Fibroblast of the aortic adventitia (primary cell): ENCODE measurements around the gene PKIB. TPM values are rescaled to one million over a fixed set of nuclear protein-coding genes. Genes with fewer than 3 reads are reported as not detected.
"Not testable (repeated sequence)": the region's sequence is repeated elsewhere in the genome, so short reads cannot be mapped to it uniquely, and the experiment has no call there.

ENCODE experiments used
- DNase-seq: peaks from one replicate; pipeline ENCODE4 v3.0.0-alpha.2; 2010; ENCODE audit warnings: low read depth
- H3K4me3 ChIP-seq: 2 replicates; pipeline ENCODE4 v1.5.1; 2011; ENCODE audit warnings: low read depth, mild to moderate bottlenecking, control low read depth, low read length, moderate library complexity
- total RNA-seq: library from RNA; depleted of rRNA; stranded (reverse); fragments of >200 nt; gene quantifications from 2 replicates; pipeline ENCODE4 v1.2.3, GENCODE V29; 2012; ENCODE audit warnings: low replicate concordance
- TF ChIP-seq, protein P1 (sequence below): IDR thresholded peaks from 2 replicates; pipeline ENCODE4 v1.5.1; 2011; ENCODE audit warnings: mild to moderate bottlenecking, low read length, control low read depth, inconsistent platforms; ENCODE audit not compliant: insufficient read depth

Gene PKIB
- total RNA-seq, 1 donor: 3.1 TPM

DNA sequence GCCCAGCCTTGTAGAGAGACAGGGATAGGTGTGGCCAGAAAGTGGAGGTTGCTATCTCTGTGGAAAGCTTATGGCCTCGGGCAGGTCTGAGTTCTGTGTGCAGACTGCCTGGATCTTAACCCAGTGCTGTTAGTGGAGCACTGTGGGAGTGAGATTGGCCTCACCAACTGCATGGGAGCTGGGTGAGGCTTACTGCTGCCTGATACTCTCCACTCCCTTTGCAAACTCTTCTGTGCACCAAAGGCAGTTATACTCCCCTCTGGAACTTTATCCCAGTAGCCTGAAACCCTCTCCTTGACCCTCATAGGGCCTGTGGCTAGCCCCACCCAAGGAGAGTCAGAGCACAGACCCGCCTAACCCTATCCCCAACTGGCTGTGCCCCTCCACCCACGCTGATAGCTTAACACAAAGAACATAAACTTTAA is 41.4 kb upstream of the PKIB start:
- H3K4me3 ChIP-seq: no peak overlapping the region
- TF ChIP-seq, protein P1, sequence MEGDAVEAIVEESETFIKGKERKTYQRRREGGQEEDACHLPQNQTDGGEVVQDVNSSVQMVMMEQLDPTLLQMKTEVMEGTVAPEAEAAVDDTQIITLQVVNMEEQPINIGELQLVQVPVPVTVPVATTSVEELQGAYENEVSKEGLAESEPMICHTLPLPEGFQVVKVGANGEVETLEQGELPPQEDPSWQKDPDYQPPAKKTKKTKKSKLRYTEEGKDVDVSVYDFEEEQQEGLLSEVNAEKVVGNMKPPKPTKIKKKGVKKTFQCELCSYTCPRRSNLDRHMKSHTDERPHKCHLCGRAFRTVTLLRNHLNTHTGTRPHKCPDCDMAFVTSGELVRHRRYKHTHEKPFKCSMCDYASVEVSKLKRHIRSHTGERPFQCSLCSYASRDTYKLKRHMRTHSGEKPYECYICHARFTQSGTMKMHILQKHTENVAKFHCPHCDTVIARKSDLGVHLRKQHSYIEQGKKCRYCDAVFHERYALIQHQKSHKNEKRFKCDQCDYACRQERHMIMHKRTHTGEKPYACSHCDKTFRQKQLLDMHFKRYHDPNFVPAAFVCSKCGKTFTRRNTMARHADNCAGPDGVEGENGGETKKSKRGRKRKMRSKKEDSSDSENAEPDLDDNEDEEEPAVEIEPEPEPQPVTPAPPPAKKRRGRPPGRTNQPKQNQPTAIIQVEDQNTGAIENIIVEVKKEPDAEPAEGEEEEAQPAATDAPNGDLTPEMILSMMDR: no peak
- DNase-seq: no peak

DNA sequence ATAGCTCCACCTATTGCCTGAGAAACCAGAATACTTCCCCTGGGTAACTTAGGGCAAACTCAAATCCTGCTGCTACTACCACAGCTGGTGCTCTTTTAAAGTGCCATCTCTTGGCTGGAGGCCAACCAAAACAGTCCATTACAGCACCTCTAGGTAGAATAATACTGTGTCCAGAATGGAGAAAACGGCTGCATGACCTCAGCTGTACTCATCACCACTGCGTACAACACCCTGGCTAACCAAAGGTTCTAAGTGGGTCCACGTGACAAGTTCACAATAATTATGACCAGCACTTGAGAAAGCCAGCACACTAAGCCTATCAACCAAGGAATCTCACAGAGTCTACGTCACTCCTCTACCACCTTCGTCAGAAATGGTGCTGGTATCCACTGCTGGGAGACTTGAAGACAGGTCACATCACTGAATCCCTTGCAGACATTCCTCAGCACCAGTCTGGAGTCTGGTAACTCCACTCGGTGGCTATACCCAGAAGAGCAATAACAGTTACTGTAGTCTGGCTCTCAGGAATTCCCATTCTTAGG is 40.9 kb upstream of the PKIB start:
- TF ChIP-seq, protein P1: no peak
- no peak for DNase-seq
- no peak overlapping the region for H3K4me3 ChIP-seq

DNA sequence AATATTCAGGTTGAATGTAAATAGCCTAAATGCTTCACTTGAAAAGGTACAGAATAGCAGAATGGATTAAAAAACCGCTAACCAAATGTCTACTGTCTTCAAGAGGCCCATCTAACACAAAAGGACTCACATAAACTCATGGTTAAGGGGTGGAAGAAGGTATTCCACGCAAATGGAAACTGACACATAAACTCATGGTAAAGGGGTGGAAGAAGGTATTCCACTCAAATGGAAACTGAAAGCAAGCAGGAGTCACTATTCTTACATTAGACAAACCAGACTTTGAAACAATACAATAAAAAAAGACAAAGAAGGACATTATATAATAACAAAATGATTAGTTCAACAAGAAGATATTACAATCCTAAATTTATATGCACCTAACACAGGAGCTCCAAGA is 38.3 kb upstream of the PKIB start:
- H3K4me3 ChIP-seq: no peak overlapping the region
- TF ChIP-seq, protein P1: no peak
- DNase-seq: no peak

DNA sequence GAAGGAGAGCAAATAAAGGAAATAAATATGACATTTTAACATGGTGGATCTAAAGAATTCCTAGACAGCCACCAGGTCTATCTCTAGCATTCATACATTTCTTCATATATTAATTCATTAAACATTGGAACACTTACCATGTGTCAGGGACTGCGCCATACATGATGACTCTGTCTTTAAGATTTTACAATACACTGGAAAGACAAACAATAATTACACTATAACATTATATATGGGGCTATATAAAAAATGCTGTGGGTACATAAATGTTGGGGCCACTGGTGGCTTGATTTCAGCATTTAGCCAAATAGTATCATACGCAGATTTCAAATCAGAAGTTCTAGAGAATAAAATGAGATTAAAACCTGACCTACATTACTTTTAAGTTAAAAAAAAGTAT is 33.3 kb upstream of the PKIB start:
- TF ChIP-seq, protein P1: no peak

DNA sequence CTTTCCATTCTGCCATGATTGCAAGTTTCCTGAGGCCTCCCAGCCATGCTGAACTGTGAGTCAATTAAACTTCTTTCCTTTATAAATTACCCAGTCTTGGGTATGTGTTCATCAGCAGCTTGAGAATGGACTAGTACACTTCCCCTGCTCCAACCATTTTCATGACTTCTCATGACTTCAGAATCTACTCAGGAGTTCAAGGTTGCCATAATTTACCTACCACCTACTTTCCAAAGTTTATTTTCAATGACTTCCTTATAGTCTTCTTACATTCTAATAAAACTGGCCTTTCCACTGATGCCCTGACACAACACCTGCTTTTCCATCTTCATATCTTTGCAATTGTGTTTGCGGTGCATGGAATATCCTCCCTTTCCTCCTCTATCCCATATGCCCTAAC is 31.2 kb upstream of the PKIB start:
- DNase-seq: no peak
- TF ChIP-seq, protein P1: no peak
- no peak overlapping the region for H3K4me3 ChIP-seq

More for the DNA sequence above, 33.3 kb upstream of the PKIB start:
- no peak overlapping the region for H3K4me3 ChIP-seq
- DNase-seq: no peak

DNA sequence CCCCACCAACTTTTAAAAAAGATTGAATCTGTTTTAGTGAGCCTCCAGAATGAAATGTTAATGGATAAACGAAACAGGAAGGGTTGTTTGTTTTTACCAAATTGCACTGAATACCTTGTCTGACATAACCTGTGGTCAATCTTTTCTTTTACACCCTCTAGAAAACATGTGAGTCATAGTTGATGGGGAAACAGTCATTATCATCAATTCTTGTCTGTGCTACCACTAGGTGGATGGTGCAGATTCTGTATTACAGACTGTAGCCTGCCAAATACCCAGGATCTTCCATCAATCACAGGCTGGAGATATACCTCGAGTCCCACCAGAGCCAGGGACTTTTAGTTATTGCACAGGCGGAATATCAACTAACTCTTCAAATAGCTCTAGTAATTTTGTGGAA is 29.5 kb upstream of the PKIB start:
- TF ChIP-seq, protein P1: no peak
- H3K4me3 ChIP-seq: no peak overlapping the region
- no peak for DNase-seq

DNA sequence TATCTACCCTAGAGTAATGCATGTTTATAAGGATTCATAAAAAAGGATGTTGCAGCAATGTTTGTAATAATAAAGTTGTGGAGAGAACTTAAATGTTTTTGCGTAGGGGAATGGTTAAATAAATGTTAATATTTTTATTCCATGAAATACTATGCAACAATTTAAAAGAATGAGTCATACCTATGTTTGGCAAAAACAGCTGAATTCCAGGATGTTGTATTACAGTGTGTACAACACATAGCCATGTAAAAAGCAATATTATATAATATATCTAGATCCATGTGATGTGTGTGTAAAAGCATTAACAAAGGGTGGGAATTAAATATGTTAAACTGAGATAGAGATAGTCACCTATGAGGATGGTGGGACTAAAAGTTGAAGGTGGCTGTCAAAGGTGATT is 21.1 kb upstream of the PKIB start:
- TF ChIP-seq, protein P1: no peak
- no peak overlapping the region for H3K4me3 ChIP-seq
- DNase-seq: peak; percentile 7

DNA sequence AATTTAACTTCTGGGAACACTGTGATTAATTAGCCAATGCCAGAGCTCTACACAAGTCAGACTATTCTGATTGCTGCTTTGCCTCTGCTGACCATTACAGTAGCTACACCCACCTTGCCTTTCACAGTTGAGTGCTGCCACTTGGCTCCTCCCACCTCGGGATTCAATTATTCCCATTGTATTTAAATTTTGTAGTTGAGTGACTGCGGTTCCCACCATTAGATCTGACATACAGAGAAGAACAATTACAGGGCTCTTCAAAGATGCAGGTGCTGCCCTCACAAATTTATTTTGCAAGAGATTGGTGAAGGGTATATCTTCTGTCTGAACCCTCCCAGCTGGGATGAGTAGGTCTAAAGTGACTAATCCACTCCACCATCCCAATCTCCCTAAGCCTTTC is 11.9 kb upstream of the PKIB start:
- not testable (repeated sequence) for H3K4me3 ChIP-seq, DNase-seq
